GM18502 (cell line): Measurements from ENCODE around the gene RAB25.

Source experiments
- ATAC-seq: cut with Tn5 transposase; IDR thresholded peaks from one replicate; pipeline ENCODE4 v1.9.1; 2021; ENCODE audit warnings: mild to moderate bottlenecking; ENCODE audit not compliant: unreplicated experiment, poor library complexity

Gene RAB25

GRCh38 chr1:156099282-156099681, 38.3 kb downstream of the RAB25 start:
- ATAC-seq: no peak

DNA sequence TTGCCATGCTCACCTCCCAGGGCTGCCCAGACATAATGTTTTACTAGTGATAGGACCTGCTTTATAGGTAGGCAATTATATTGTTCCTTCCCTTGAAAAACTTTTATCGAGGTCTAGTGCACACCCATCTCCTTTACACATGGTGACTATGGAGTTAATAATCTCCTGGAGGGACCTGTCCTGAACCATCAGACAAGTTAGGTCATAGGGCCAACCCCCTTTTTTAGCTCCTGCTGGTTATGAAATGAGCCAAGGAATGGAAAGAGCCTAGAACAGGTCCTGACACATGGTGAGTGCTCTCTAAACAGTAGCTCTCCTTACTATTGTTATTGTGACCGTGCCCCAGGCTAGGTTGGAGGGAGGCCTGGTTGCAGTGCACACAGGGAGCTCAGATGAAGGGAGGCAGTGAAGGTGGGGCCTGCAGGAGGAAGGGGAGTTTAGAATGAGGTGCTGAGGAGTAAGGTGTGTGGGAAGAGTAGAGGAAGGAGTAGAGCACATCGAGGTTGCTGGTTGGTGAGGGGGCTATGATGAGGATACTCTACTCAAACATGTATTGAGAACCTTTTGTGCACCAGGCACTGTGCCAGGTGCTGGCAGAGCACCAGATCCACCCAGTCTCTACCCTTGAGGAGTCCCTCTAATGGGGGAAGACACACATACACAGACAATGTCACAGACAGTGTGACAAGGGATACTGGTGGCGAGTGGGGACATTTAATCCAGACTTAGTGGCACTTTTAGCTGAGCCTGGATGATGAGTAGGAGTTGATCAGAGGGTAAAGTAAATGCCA, 39.4 kb downstream of the RAB25 start:
- ATAC-seq: no peak

DNA sequence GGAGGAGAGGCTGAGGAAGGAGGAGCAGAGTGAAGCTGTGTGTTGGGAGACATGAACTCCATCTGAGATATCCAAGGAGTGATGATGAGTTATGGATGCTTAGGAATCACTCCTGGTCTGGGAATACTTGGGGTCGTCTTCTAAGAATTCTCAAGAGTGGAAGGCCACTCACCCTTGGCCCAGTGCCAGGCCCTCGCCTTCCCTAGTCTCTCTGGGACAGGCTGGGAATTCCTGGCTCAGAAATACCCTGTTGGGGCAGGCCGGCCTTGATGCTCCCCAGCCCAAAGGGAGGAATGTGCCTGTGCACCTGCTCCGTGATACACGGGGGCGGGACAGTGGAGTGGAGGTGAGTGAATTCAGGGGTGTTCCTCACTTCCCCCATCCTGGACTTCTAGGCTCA, 40.9 kb downstream of the RAB25 start:
- no peak for ATAC-seq

GRCh38 chr1:156102633-156103511, 41.9 kb downstream of the RAB25 start:
- no peak for ATAC-seq

GRCh38 chr1:156103521-156103947, 42.6 kb downstream of the RAB25 start:
- no peak for ATAC-seq

GRCh38 chr1:156104065-156104810, 43.3 kb downstream of the RAB25 start:
- no peak for ATAC-seq

- no peak for ATAC-seq
Observed at GRCh38 chr1:156104861-156105832, 44.2 kb downstream of the RAB25 start.

DNA sequence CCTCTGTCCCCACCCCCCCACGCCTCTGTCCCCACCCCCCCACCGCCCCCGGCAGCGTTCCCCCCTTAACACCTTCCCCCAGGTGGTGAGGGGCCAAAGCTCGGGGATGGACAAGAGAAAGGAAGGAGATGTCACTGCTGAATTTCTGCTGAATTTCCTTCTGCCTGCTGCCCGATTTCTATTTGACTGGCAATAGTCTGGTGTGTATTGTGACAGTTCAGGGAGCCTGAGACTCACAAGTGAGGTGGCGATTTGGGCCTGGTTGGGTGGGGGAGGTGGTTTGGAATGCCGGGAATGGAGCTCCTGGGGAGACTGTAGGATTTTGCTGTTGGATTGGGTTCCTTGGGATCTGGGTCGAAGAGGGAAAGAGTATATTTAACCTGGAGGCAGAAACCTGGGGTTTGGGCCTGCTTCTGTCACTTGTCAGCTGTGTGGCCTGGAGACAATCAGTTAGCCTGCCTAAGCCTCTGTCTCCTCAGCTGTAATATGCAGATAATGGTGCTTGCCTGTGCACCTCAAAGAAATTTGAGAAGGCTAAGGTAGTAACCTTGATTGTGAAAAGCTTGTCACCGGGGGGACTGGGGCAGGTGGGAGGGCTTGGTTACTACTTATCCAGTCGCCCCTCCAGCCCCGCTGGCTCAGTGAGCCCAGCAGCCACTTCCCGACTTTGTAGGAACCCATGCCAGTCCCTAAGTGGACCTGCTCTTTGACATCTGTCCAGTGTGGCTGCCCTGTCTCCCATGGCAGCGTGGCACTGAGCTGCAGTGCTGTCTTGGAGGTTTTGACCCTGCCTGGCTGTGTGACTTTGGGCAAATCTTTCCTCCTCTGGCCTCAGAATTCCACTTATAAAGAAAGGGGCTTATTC, 45.9 kb downstream of the RAB25 start:
- no peak for ATAC-seq

DNA sequence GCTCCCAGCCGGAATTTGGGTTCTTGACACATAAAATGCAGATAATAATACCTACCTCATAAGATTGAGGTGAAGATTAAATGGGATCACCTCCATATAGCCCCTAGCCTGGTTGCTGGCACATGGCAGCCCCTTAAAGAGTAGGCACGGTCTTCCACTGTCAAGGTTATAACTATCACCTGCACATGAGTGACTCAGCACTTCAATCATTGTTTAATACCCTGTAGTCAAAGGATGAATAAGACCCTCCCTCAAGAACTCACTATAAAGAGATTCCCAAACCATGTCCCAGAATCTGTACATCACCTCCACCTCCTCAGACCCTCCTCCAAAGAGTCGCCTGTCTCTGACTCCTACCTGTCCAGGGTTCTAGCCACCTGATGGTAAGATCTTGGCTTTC, 47.1 kb downstream of the RAB25 start:
- ATAC-seq: no peak

DNA sequence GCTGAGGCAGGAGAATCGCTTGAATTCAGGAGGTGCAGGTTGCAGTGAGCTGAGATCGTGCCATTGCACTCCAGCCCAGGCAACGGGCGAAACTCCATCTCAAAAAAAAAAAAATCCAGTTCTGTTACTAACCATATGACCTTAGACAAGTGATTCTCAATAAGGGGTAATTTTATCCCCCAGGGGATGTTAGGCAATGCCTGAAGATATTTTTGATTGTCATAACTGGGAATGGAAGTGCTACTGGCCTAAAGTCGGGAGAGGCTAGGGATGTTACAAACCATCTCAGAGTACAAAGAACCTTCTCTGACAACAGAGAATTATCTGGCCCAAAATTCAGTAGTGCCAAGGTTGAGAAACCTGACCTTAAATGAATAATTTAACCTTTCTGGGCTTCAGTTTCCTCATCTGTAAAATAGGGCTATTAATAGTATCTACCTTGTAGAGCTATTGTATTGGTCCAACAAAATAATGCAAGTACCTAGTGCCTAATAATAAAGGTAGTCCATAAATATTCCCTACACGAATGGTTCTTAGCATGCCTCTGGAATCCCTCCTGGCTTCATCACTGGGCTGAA, 47.8 kb downstream of the RAB25 start:
- ATAC-seq: no peak

DNA sequence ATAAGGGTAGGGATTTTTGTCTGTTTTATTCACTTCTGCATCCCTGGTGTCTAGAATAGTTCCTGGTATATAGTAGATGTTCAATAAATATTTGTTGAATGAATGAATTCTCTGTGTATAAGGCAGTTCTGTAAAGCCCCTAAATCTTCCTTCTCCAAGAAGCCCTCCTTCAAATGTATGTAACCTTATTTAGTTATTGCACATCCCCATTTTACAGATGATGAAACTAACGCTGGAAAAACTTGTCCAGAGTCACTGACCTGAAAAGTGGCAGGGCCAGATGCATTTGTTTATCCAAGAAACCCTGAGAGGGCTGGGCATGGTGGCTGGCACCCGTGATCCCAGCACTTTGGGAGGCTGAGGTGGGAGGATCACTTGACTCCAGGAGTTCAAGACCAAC, 49.3 kb downstream of the RAB25 start:
- no peak for ATAC-seq

- ATAC-seq: no peak
Observed at GRCh38 chr1:156111355-156111962, 50.5 kb downstream of the RAB25 start.

- ATAC-seq: no peak
Observed at GRCh38 chr1:156112276-156113137, 51.5 kb downstream of the RAB25 start.

DNA sequence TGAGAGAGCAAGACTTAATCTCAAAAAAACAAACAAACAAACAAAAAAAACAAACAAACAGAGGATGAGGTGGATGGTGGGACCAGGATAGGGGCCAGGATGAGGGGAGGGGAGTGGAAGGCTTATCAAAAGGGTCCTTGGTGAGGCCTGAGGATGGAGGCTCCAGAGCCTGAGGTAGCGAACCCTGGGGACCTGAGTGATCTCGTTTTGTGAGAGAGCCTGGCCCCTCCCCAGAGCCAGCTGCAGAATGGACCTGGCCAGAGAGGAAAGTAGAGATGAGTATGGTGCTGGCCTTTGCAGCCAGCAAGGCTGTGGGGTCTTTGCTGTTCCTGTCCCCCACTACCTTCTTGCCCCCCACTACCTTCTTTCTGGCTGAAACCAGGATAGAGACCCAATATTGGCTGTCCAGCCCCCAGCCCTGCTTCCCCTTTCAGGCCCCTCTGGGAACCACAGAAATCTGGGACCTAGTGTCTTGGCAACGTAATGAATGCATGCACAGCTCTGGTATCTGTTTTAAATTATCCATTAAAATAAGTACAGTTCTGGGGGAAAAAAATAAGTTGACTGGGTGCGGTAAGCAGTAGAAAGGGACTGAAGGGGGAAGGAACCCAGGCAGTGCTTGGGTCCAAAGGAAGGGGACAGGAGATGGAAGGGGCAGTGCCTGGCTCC, 52.5 kb downstream of the RAB25 start:
- ATAC-seq: no peak

GRCh38 chr1:156114101-156114918, 53.4 kb downstream of the RAB25 start, which contains the start of gene LMNA:
TSS of gene LMNA (plus strand) at chr1:156114711. CDS start at chr1:156114919, 208 bp downstream.
- peak; percentile 70 for ATAC-seq
